HepG2 (cell line): ENCODE measurements around the gene FAM117A. TPM values are rescaled to one million over a fixed set of nuclear protein-coding genes. Genes with fewer than 3 reads are reported as not detected.

Source experiments
- CBFB ChIP-seq: sonication (generic); formaldehyde crosslinking; IDR thresholded peaks from 2 replicates; pipeline ENCODE4 v1.4.0; 2020; ENCODE audit warnings: missing genetic modification reagents
- CEBPB ChIP-seq: IDR thresholded peaks from 2 replicates; pipeline ENCODE4 v1.6.1; 2011; ENCODE audit warnings: low read depth, low read length, improper control_type of control experiment, borderline replicate concordance
- EHMT2 ChIP-seq: fragments of 200-600 bp; sonication (generic); IDR thresholded peaks from 2 replicates; pipeline ENCODE4 v1.7.0; 2017; ENCODE audit warnings: antibody characterized with exemption, low read depth, low read length, borderline replicate concordance
- NPAS2 ChIP-seq: sonication (generic); formaldehyde crosslinking; IDR thresholded peaks from 2 replicates; pipeline ENCODE4 v1.8.0; 2022; ENCODE audit warnings: mild to moderate bottlenecking, missing genetic modification reagents, borderline replicate concordance
- NR2C2 ChIP-seq: sonication (generic); formaldehyde crosslinking; IDR thresholded peaks from 2 replicates; pipeline ENCODE4 v1.4.0; 2020; ENCODE audit warnings: missing genetic modification reagents, mild to moderate bottlenecking, moderate library complexity, borderline replicate concordance
- PCBP1 ChIP-seq: fragments of 200-400 bp; formaldehyde crosslinking; IDR thresholded peaks from 2 replicates; pipeline ENCODE4 v1.6.1; 2017; ENCODE audit warnings: mild to moderate bottlenecking, low read depth, low read length, borderline replicate concordance
- POLR2AphosphoS5 ChIP-seq: IDR thresholded peaks from 2 replicates; pipeline ENCODE4 v1.6.1; 2012; ENCODE audit warnings: low read depth, low read length
- SALL1 ChIP-seq: sonication (generic); formaldehyde crosslinking; IDR thresholded peaks from 2 replicates; pipeline ENCODE4 v1.8.0; 2022; ENCODE audit warnings: mild to moderate bottlenecking, missing genetic modification reagents
- SMAD1 ChIP-seq: sonication (generic); formaldehyde crosslinking; IDR thresholded peaks from 2 replicates; pipeline ENCODE4 v1.4.0; 2020; ENCODE audit warnings: missing genetic modification reagents, low read depth, mild to moderate bottlenecking, borderline replicate concordance
- TAF15 ChIP-seq: fragments of 200-400 bp; formaldehyde crosslinking; IDR thresholded peaks from one replicate; pipeline ENCODE4 v1.6.1; 2018; ENCODE audit warnings: mild to moderate bottlenecking, low read depth, low read length; ENCODE audit not compliant: poor library complexity, severe bottlenecking
- ZFP37 ChIP-seq: sonication (generic); formaldehyde crosslinking; IDR thresholded peaks from 2 replicates; pipeline ENCODE4 v1.4.0; 2020; ENCODE audit warnings: missing genetic modification reagents, borderline replicate concordance
- ZFP82 ChIP-seq: sonication (generic); formaldehyde crosslinking; IDR thresholded peaks from 2 replicates; pipeline ENCODE4 v1.5.1; 2020; ENCODE audit warnings: mild to moderate bottlenecking, missing genetic modification reagents, borderline replicate concordance
- ZIK1 ChIP-seq: sonication (generic); formaldehyde crosslinking; IDR thresholded peaks from 2 replicates; pipeline ENCODE4 v1.5.0; 2020; ENCODE audit warnings: mild to moderate bottlenecking, low read depth, missing genetic modification reagents, borderline replicate concordance
- ZNF333 ChIP-seq: sonication (generic); formaldehyde crosslinking; IDR thresholded peaks from 2 replicates; pipeline ENCODE4 v1.4.0; 2020; ENCODE audit warnings: mild to moderate bottlenecking, missing genetic modification reagents, borderline replicate concordance
- ZNF44 ChIP-seq: sonication (generic); formaldehyde crosslinking; IDR thresholded peaks from 2 replicates; pipeline ENCODE4 v1.5.1; 2020; ENCODE audit warnings: mild to moderate bottlenecking, missing genetic modification reagents
- ZNF619 ChIP-seq: sonication (generic); formaldehyde crosslinking; IDR thresholded peaks from 2 replicates; pipeline ENCODE4 v1.4.0; 2020; ENCODE audit warnings: mild to moderate bottlenecking, missing genetic modification reagents
- polyA plus RNA-seq, 8 experiments: library from polyadenylated mRNA; depleted of rRNA in 3 of 8; stranded (reverse) in 7 of 8; unstranded in 1 of 8; fragments of >200 nt; fragmentation: Illumina TruSeq in 4 of 8; extraction: Trizol in 4 of 8; gene quantifications; 2 replicates each; pipeline versions ENCODE4 v1.2.1 to v1.2.3, GENCODE V29; 2011 to 2016; ENCODE audit warnings: low read depth in 4 of 8, missing spikeins in 1 of 8, mixed read lengths in 1 of 8; ENCODE audit not compliant: insufficient read depth in 1 of 8
- total RNA-seq, 5 experiments: library from RNA; depleted of rRNA; stranded (reverse); fragments of >200 nt; fragmentation: Illumina TruSeq; extraction: Trizol; gene quantifications; 2 replicates each; pipeline ENCODE4 v1.2.3, GENCODE V29; 2016; ENCODE audit warnings: low read depth in 1 of 5
- TF ChIP-seq, protein P1 (sequence below): sonication (generic); formaldehyde crosslinking; IDR thresholded peaks from 2 replicates; pipeline ENCODE4 v1.5.1; 2020; ENCODE audit warnings: missing genetic modification reagents, mild to moderate bottlenecking, borderline replicate concordance
- TF ChIP-seq, protein P2 (sequence below): sonication (generic); formaldehyde crosslinking; IDR thresholded peaks from 2 replicates; pipeline ENCODE4 v1.5.0; 2020; ENCODE audit warnings: mild to moderate bottlenecking, missing genetic modification reagents
- TF ChIP-seq, protein P3 (sequence below): sonication (generic); formaldehyde crosslinking; IDR thresholded peaks from 2 replicates; pipeline ENCODE4 v1.4.0; 2020; ENCODE audit warnings: missing genetic modification reagents
- TF ChIP-seq, protein P4 (sequence below): IDR thresholded peaks from 2 replicates; pipeline ENCODE4 v1.6.1; 2016; ENCODE audit warnings: control low read depth

The FAM117A gene
- total and polyA plus RNA-seq, 2 of the 13 experiments (the other 11 are each of a cell fraction or from before 2014, with no cell fraction given): 12.1 to 19.8 TPM

DNA sequence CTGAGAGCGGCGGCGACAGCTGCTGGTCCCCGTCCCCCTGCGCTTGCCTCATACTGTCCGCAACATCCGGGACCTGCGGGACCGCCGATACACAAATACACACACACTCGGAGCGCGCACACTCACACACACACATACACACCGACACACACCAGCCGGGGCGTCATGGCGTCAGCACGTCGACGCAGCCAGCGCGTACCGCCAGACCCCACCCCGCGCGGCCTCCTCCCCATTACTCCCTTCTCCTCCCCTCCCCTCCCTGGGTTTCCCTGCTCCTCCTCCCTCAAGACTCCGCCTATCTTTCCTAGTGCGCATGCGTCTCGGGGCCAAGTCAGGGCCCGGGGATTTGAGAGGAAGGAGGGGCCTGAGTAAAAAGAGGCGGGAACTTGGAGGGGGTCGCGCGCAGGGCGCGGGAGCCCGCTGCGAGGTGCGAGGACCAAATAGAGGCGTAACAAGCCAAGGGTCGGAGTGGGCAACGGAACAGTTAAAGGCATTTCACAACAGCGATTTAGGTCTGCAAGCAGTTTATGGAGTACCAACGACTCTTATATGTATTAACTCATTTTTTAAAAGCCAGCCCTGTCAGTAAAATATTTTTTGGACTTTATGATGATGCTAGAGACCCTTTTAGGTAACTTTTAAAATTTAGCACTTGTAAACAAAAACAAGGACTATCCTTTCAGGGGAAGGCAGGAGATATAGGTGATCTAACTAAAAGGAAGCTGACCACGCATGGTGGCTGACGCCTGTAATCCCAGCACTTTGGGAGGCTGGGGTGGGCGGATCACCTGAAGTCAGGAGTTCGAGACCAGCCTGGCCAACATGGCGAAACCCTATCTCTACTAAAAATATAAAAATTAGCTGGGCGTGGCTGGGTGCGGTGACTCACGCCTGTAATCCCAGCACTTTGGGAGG lies 85.7 kb downstream of the FAM117A start, which contains the start of gene SPOP (continued):
- TF ChIP-seq, protein P1, sequence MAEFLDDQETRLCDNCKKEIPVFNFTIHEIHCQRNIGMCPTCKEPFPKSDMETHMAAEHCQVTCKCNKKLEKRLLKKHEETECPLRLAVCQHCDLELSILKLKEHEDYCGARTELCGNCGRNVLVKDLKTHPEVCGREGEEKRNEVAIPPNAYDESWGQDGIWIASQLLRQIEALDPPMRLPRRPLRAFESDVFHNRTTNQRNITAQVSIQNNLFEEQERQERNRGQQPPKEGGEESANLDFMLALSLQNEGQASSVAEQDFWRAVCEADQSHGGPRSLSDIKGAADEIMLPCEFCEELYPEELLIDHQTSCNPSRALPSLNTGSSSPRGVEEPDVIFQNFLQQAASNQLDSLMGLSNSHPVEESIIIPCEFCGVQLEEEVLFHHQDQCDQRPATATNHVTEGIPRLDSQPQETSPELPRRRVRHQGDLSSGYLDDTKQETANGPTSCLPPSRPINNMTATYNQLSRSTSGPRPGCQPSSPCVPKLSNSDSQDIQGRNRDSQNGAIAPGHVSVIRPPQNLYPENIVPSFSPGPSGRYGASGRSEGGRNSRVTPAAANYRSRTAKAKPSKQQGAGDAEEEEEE (CRISPR knock-in tag): peak; percentile 23; the same call in 1 of the 2 replicates
- TF ChIP-seq, protein P2, sequence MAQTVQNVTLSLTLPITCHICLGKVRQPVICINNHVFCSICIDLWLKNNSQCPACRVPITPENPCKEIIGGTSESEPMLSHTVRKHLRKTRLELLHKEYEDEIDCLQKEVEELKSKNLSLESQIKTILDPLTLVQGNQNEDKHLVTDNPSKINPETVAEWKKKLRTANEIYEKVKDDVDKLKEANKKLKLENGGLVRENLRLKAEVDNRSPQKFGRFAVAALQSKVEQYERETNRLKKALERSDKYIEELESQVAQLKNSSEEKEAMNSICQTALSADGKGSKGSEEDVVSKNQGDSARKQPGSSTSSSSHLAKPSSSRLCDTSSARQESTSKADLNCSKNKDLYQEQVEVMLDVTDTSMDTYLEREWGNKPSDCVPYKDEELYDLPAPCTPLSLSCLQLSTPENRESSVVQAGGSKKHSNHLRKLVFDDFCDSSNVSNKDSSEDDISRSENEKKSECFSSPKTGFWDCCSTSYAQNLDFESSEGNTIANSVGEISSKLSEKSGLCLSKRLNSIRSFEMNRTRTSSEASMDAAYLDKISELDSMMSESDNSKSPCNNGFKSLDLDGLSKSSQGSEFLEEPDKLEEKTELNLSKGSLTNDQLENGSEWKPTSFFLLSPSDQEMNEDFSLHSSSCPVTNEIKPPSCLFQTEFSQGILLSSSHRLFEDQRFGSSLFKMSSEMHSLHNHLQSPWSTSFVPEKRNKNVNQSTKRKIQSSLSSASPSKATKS (CRISPR knock-in tag): peak; percentile 77; the same call in 1 of the 2 replicates
- TF ChIP-seq SALL1 (peak; percentile 99), ZFP82 (peak; percentile 55; the same call in 1 of the 2 replicates), NR2C2 (CRISPR knock-in tag) (peak; percentile 63; the same call in 1 of the 2 replicates), CBFB (CRISPR knock-in tag) (peak; percentile 84; the same call in 1 of the 2 replicates), ZIK1 (peak; percentile 97; the same call in 1 of the 2 replicates), ZNF619 (CRISPR knock-in tag) (no peak), NPAS2 (CRISPR knock-in tag) (no peak), EHMT2 (no peak), TAF15 (no peak), PCBP1 (peak; percentile 82; the same call in 1 of the 2 replicates), ZFP37 (CRISPR knock-in tag) (peak; percentile 94), POLR2AphosphoS5 (peak; percentile 76), SMAD1 (CRISPR knock-in tag) (peak; percentile 92; the same call in 1 of the 2 replicates), ZNF44 (CRISPR knock-in tag) (peak; percentile 98), ZNF333 (peak; percentile 95; the same call in 1 of the 2 replicates), CEBPB (peak; percentile 85)
- TF ChIP-seq, protein P3, sequence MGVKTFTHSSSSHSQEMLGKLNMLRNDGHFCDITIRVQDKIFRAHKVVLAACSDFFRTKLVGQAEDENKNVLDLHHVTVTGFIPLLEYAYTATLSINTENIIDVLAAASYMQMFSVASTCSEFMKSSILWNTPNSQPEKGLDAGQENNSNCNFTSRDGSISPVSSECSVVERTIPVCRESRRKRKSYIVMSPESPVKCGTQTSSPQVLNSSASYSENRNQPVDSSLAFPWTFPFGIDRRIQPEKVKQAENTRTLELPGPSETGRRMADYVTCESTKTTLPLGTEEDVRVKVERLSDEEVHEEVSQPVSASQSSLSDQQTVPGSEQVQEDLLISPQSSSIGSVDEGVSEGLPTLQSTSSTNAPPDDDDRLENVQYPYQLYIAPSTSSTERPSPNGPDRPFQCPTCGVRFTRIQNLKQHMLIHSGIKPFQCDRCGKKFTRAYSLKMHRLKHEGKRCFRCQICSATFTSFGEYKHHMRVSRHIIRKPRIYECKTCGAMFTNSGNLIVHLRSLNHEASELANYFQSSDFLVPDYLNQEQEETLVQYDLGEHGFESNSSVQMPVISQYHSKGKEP: peak; percentile 69; the same call in 1 of the 2 replicates
- TF ChIP-seq, protein P4, sequence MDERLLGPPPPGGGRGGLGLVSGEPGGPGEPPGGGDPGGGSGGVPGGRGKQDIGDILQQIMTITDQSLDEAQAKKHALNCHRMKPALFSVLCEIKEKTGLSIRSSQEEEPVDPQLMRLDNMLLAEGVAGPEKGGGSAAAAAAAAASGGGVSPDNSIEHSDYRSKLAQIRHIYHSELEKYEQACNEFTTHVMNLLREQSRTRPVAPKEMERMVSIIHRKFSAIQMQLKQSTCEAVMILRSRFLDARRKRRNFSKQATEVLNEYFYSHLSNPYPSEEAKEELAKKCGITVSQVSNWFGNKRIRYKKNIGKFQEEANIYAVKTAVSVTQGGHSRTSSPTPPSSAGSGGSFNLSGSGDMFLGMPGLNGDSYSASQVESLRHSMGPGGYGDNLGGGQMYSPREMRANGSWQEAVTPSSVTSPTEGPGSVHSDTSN (CRISPR knock-in tag): peak; percentile 26; the same call in 1 of the 2 replicates
